Chondrocyte (in vitro differentiated cells): ENCODE results near the gene IRAK3. TPM values are rescaled to one million over a fixed set of nuclear protein-coding genes. Genes with fewer than 3 reads are reported as not detected.

Experiments
- DNase-seq: peaks from one replicate; pipeline ENCODE4 v3.0.0; 2021; ENCODE audit warnings: mixed read lengths, low spot score
- H3K27ac Mint-ChIP-seq: one replicate; pipeline ENCODE4 v1.8.0; 2021; ENCODE audit warnings: mild to moderate bottlenecking, moderate library complexity, mixed read lengths; ENCODE audit not compliant: unreplicated experiment
- H3K27me3 Mint-ChIP-seq: 2 replicates; pipeline ENCODE4 v1.8.0; 2021; ENCODE audit warnings: low read depth, mixed read lengths
- H3K36me3 Mint-ChIP-seq: 2 replicates; pipeline ENCODE4 v1.8.0; 2021; ENCODE audit warnings: low read depth, mixed read lengths
- H3K4me1 Mint-ChIP-seq: 2 replicates; pipeline ENCODE4 v1.8.0; 2021; ENCODE audit warnings: low read depth, mild to moderate bottlenecking, mixed read lengths
- H3K4me3 Mint-ChIP-seq: one replicate; pipeline ENCODE4 v1.8.0; 2021; ENCODE audit warnings: mild to moderate bottlenecking, moderate library complexity, mixed read lengths; ENCODE audit not compliant: unreplicated experiment
- H3K9me3 Mint-ChIP-seq: 2 replicates; pipeline ENCODE4 v1.8.0; 2021; ENCODE audit warnings: low read depth, mixed read lengths
- CTCF ChIP-seq: fragments of 200-600 bp; sonication (generic); IDR thresholded peaks from 2 replicates; pipeline ENCODE4 v1.5.0; 2021; ENCODE audit warnings: antibody characterized with exemption, mild to moderate bottlenecking, moderate library complexity
- total RNA-seq: library from RNA; stranded (reverse); gene quantifications from 3 replicates; pipeline ENCODE4 v1.2.1, GENCODE V29; 2021

Gene IRAK3
- total RNA-seq, 1 donor from 2014 or later, result 1.9 TPM

DNA sequence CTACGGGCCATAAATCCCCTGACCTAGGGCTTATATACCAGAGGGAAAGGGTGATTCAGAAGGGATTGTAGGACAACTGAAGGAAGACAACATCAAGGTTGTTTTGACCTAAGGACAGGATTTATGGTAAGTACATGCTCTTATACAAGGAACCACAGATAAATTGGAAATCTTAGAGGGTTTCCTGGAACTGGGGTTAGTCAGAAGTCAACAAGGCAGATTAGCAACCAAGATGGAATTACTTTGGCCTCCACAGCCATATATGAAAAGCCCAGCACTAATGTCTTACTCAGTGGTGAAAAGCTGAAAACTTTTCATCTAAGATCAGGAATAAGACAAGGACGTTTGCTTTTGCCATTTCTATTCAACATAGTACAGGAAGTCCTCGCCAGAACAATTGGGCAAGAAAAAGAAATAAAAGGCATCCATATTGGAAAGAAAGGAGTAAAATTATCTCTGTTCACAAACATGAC is 24.6 kb upstream of the IRAK3 start:
- Mint-ChIP-seq H3K4me1 (peaks cover 15% of the 10 kb centered on the region), H3K36me3 (peaks cover 8% of the 10 kb centered on the region), H3K4me3 (no peak overlapping the region), H3K27me3 (no peaks in the 10 kb centered on the region), H3K9me3 (peaks cover 16% of the 10 kb centered on the region), H3K27ac (no peak overlapping the region)
- TF ChIP-seq CTCF, result no peak
- DNase-seq, result no peak

GRCh38 chr12:66165141-66165540 is 23.9 kb upstream of the IRAK3 start:
- Mint-ChIP-seq H3K4me1 (peaks cover 15% of the 10 kb centered on the region), H3K27ac (no peak overlapping the region), H3K9me3 (peaks cover 16% of the 10 kb centered on the region), H3K4me3 (no peak overlapping the region), H3K27me3 (no peaks in the 10 kb centered on the region), H3K36me3 (peaks cover 8% of the 10 kb centered on the region)
- TF ChIP-seq CTCF, result no peak
- no peak for DNase-seq

- peaks cover 8% of the 10 kb centered on the region for H3K36me3 Mint-ChIP-seq
- H3K4me3 Mint-ChIP-seq, result no peak overlapping the region
- TF ChIP-seq CTCF, result no peak
These were observed 22.5 kb upstream of the IRAK3 start for GRCh38 chr12:66166561-66166960.

GRCh38 chr12:66168410-66168809 is 20.6 kb upstream of the IRAK3 start:
- peaks cover 16% of the 10 kb centered on the region for H3K9me3 Mint-ChIP-seq
- peak overlapping the region; percentile 98 for H3K27ac Mint-ChIP-seq
- no peaks in the 10 kb centered on the region for H3K27me3 Mint-ChIP-seq
- TF ChIP-seq CTCF, result no peak
- DNase-seq, result no peak
- H3K4me1 Mint-ChIP-seq, result peaks cover 15% of the 10 kb centered on the region
- peaks cover 8% of the 10 kb centered on the region for H3K36me3 Mint-ChIP-seq
- H3K4me3 Mint-ChIP-seq, result peak overlapping the region; percentile 88

More at GRCh38 chr12:66166561-66166960, 22.5 kb upstream of the IRAK3 start:
- no peak for DNase-seq
- peaks cover 15% of the 10 kb centered on the region for H3K4me1 Mint-ChIP-seq
- H3K9me3 Mint-ChIP-seq, result peaks cover 16% of the 10 kb centered on the region
- H3K27me3 Mint-ChIP-seq, result no peaks in the 10 kb centered on the region
- H3K27ac Mint-ChIP-seq, result no peak overlapping the region

GRCh38 chr12:66169221-66170170 is 19.5 kb upstream of the IRAK3 start, which contains the start of gene TMBIM4:
Gene TMBIM4, minus strand, starts transcription at chr12:66169996. Its CDS starts 45 bp downstream, at chr12:66169951.
- Mint-ChIP-seq H3K36me3 (peaks cover 8% of the 10 kb centered on the region), H3K27ac (peak within 1 kb of the TSS; percentile 98), H3K27me3 (no peaks in the 10 kb centered on the region), H3K4me1 (peaks cover 15% of the 10 kb centered on the region), H3K4me3 (peak within 1 kb of the TSS; percentile 88), H3K9me3 (peaks cover 14% of the 10 kb centered on the region)
- peak; percentile 92 for DNase-seq
- peak; percentile 70 for TF ChIP-seq CTCF
